T-helper 2 cell treated with Interferon-gamma antibody and Interleukin-4, amounts not matched to agents 100 ng/mL and 5 ng/mL, for 36 hours (primary cell): ENCODE results near the gene NAGS. TPM values are rescaled to one million over a fixed set of nuclear protein-coding genes. Genes with fewer than 3 reads are reported as not detected.
"Not testable (repeated sequence)": the region's sequence is repeated elsewhere in the genome, so short reads cannot be mapped to it uniquely, and the experiment has no call there.

Experiments
- intact Hi-C: fragments of 100-400 bp; cut with micrococcal nuclease; formaldehyde crosslinking; loops from one replicate; pipeline ENCODE4 v1.15.1; 2023
- total RNA-seq: library from RNA; stranded (reverse); gene quantifications from 2 replicates; pipeline ENCODE4 v1.2.3, GENCODE V29; 2022

The NAGS gene
- total RNA-seq, 1 donor from 2014 or later: 0.41 TPM

DNA sequence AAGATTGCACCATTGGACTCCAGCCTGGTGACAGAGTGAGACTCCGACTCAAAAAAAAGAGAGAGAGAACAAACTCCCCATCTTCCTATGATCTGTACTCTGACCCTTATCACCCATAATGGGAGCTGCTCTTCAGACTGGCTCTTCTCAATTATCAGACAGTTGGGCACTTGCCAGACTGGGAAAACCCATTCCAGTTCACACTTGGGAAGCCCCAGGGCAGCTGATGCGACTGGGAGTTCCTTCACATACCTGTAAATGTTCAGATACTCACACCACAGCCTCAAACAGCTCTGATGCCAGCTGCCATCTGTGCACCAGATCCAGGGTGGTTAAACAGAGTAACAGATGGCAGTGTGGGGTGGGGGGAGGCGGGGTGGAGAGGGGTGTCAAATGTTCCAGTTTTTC lies 34.2 kb downstream of the NAGS start:
- intact Hi-C loops: no loop called here

DNA sequence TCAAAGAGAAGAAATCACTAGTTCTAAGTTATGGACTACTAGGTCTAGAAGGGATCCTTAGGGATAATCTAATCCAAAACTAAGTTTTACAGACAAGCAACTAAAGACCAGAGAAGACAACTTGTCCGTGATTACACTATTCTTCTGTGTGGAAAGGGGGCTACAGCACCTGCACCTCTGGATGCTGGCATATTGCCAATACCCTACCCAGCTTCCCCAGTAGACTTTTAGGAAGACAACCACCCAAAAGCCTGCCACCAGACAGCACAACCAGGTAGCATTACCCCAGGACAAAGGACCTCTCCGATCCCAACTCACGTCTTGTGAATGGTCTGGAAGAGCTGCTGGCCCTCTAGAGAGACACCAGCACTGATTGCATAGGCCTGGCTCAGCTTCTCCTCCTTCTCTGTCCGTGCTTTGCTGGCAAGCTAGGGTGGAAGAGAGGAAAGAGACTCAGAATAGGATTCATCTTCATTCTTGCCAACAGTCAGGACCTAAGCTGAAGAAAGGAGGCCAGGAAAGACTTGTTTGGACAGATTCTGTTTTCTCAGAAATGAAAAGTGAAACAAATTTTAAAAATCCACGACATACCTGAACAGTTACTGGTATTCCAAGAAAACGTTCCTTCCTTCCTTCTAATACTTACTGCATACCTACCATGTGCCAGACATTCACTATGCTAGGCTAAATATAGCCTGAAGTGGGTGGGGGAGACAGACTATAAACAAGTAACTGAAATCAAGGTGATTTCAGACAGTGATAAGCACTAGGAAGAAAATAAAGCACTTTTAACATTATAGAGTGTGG lies 35.6 kb downstream of the NAGS start:
- intact Hi-C loops: no loop called here

DNA sequence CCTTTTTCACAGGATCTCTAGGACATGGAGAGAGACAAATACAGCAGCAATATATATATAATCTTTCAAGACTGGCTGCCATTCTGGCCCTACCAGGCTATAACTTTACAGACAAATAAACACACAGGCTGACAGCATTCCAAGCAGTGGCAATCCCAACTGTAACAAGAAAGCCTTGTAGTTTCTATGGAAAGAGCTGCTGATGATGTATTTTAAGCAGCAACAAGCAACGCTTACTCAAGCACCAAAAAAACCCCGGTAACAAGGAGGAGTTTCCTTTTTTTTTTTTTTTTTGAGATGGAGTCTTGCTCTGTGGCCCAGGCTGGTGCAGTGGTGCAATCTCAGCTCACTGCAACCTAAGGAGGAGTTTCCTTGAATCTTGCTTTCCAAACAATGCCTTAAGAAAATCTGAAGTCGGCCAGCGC lies 38.9 kb downstream of the NAGS start:
- intact Hi-C loops: no loop called here

DNA sequence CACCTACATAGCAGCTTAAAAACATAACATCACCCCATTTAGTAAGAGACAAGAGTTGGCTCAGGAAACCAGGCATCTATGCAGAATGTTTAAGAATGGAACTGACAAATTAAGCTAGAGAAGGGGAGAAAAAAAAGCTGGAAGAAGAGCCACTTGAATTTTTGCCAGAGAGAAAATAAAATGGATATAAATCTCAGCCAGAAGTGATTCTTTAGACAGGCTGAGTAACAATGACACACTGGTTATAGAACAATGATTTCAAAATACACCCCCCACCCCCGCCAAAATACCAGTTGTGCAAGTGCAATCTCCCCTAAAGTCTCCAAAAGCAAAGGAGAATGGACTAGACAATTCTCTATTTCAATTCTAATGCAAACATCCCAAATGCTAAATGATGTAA lies 39.6 kb downstream of the NAGS start:
- intact Hi-C loops: no loop called here

DNA sequence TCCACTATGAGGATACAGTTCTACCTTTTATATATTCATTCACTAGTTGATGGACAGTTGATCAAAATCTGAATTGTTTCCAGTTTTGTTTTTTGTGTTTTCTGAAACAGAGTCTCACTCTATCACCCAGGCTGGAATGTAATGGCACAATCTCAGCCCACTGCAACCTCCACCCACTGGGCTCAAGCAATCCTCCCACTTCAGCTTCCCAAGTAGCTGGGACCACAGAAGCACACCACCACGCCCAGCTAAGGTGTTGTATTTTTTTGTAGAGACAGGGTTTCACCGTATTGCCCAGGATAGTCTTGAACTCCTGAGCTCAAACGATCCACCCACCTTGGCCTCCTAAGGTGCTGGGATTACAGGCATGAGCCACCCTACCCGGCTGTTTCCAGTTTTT lies 41.1 kb downstream of the NAGS start:
- intact Hi-C loops: no loop called here

DNA sequence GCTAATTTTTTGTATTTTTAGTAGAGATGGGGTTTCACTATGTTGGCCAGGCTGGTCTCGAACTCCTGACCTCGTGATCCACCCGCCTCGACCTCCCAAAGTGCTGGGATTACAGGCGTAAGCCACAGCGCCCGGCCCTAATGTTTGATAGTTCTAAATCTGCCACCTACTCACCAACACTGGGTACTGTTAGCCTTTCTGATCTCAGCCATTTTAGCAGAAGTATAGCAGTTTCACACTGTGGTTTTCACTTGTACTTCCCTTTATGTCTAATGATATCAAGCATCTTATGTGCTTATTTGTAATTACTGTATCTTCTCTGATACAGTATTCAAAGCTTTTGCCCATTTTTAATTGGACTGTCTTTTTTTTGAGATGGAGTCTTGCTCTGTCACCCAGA lies 42.5 kb downstream of the NAGS start:
- intact Hi-C loops: not testable (repeated sequence)

DNA sequence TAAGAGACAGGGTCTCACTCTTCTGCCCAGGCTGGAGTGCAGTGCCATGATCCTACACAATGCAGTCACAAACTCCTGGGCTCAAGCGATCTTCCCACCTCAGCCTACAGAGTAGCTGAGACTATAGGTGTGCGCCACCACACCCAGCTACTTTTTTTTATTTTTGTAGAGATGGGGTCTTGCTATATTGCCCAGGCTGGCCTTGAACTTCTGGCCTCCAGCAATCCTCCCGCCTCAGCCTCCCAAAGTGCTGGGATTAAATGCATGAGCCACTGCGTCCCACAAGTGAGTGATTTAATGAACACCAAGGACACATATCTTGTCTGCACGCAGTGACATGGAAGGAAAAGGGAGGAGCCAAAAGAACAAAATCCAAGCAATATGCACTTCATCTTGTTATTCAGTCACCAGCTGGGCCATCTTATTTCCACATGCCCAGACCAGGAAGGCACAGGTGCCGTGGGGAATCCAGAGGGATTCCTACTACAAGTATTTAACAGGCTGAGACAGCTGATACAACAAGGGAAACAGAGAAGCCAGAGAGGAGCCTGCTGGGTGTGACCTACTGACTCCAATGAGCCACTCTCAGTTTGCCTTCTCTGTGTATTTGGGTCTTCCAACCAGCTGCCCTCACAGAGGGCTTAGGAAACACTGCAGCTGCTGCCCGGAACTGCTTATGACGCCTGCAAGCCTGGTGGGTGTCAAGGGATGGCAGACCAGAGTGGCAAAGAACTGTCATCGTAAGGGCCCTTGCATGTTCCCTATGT lies 45.1 kb downstream of the NAGS start:
- intact Hi-C loops: no loop called here

DNA sequence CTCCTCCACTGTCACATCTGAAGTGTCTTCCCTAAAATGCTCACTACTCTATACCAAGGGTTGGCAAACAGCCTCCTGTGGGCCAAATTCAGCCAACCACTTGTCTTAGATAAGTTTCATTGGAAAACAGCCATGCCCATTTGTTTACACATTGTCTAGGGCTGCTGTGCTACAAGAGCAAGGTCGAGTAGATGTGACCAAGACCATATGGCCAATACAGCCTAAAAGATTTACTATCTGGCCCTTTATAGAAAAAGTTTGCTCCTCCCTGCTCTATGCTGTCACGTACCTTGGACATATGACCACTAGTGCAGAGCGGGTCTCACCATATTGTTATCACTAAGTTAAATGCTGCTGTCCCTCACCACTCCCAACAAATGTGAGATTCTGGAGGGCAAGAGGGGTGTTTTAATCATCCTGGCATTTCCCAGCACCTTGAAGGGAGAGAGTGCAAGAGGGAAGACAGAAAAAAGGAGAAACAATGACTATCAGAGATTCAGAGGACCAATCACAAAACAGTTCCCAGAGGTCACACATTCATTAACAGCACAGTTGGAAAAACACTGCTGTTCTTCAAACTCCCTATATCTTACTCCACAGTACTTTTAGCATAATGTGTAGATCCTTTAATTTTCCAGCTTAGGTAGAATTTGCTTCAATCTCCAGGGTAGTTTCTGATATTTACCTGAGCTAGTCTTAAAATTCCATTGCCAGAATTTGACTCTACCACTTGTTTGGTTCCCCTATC lies 48.9 kb downstream of the NAGS start:
- intact Hi-C loops: no loop called here

Other genes with a start within 250 kb of the NAGS start
- gene SOST, start 245.8 kb upstream of the NAGS start, total RNA-seq: not detected in 2 replicates
- 3.8 and 5.7 TPM in 2 replicates for gene DUSP3, start 225.6 kb upstream of the NAGS start, total RNA-seq
- not detected in 2 replicates for gene CFAP97D1, start 224.2 kb upstream of the NAGS start, total RNA-seq
- gene MPP3, start 171.5 kb upstream of the NAGS start, total RNA-seq: not detected in 2 replicates
- not detected in 2 replicates for gene CD300LG, start 157.4 kb upstream of the NAGS start, total RNA-seq
- gene MPP2, start 97.1 kb upstream of the NAGS start, total RNA-seq: 0.64 and 0.86 TPM in 2 replicates
- gene PPY, start 62.1 kb upstream of the NAGS start, total RNA-seq: not detected in 2 replicates
- not detected in 2 replicates for gene PYY, start 50.7 kb upstream of the NAGS start, total RNA-seq
- gene TMEM101, start 10.3 kb downstream of the NAGS start, total RNA-seq: 29.7 and 30.5 TPM in 2 replicates
- 66.8 and 69.2 TPM in 2 replicates for gene LSM12, start 62.0 kb downstream of the NAGS start, total RNA-seq
- gene G6PC3, start 66.1 kb downstream of the NAGS start, total RNA-seq: 22.7 and 25.5 TPM in 2 replicates
- gene HDAC5, start 119.0 kb downstream of the NAGS start, total RNA-seq: 10.3 and 14.7 TPM in 2 replicates
- 14.3 and 15.2 TPM in 2 replicates for gene HROB, start 137.3 kb downstream of the NAGS start, total RNA-seq
- 0.75 TPM in 1 of 2 replicates, not detected in the other for gene ASB16, start 166.1 kb downstream of the NAGS start, total RNA-seq
- gene TMUB2, start 182.3 kb downstream of the NAGS start, total RNA-seq: 29.7 and 31.1 TPM in 2 replicates
- gene ATXN7L3, start 195.3 kb downstream of the NAGS start, total RNA-seq: 116 TPM in 2 replicates
- 168 and 172 TPM in 2 replicates for gene UBTF, start 215.1 kb downstream of the NAGS start, total RNA-seq